Spleen (tissue), 11 donors: ENCODE results near the gene AQP2. TPM values are rescaled to one million over a fixed set of nuclear protein-coding genes. Genes with fewer than 3 reads are reported as not detected.

ENCODE experiments used
- DNase-seq: peaks from one replicate; pipeline ENCODE4 v3.0.0-alpha.2; 2020
- H3K27ac ChIP-seq, 8 donors: fragments of 200-600 bp; sonication (generic) in 7 of 8; 1 replicate in 4 of 8; 2 replicates in 4 of 8; pipeline versions ENCODE4 v1.5.0 to v1.8.0; 2016 to 2021; ENCODE audit warnings: inconsistent platforms in 4 of 8, mild to moderate bottlenecking in 4 of 8, moderate library complexity in 1 of 8
- H3K27me3 ChIP-seq, 7 donors: fragments of 200-600 bp; sonication (generic) in 6 of 7; replicated peaks in 1 of 7; 1 replicate in 4 of 7; 2 replicates in 3 of 7; pipeline versions ENCODE4 v1.5.0 to v1.8.0; 2016 to 2021; ENCODE audit warnings: inconsistent platforms in 3 of 7, mild to moderate bottlenecking in 1 of 7
- H3K36me3 ChIP-seq, 6 donors: fragments of 200-600 bp; sonication (generic) in 5 of 6; 1 replicate in 4 of 6; 2 replicates in 2 of 6; pipeline versions ENCODE4 v1.5.0 to v1.8.0; 2016 to 2021; ENCODE audit warnings: inconsistent platforms in 2 of 6
- H3K4me1 ChIP-seq, 6 donors: fragments of 200-600 bp; sonication (generic) in 5 of 6; 1 replicate in 3 of 6; 2 replicates in 3 of 6; pipeline versions ENCODE4 v1.5.0 to v1.8.0; 2016 to 2021; ENCODE audit warnings: inconsistent platforms in 3 of 6
- H3K4me3 ChIP-seq, 8 donors: fragments of 200-600 bp; sonication (generic) in 7 of 8; 1 replicate in 4 of 8; 2 replicates in 4 of 8; pipeline versions ENCODE4 v1.5.0 to v1.8.0; 2016 to 2021; ENCODE audit warnings: inconsistent platforms in 4 of 8, mild to moderate bottlenecking in 4 of 8, moderate library complexity in 2 of 8
- H3K9me3 ChIP-seq, 8 donors: fragments of 200-600 bp; sonication (generic) in 7 of 8; 1 replicate in 4 of 8; 2 replicates in 4 of 8; pipeline versions ENCODE4 v1.5.0 to v1.8.0; 2016 to 2021; ENCODE audit warnings: inconsistent platforms in 4 of 8
- POLR2A ChIP-seq, 3 donors: fragments of 450-650 bp; IDR thresholded peaks; one replicate each; pipeline ENCODE4 v1.5.1; 2017; ENCODE audit warnings: antibody characterized with exemption in 3 of 3, mild to moderate bottlenecking in 1 of 3
- POLR2AphosphoS5 ChIP-seq, 3 donors: sonication (generic); formaldehyde crosslinking; IDR thresholded peaks; one replicate each; pipeline ENCODE4 v1.5.1; 2017; ENCODE audit warnings: antibody characterized with exemption in 3 of 3
- WGBS, 5 donors: extraction: QIAGEN DNeasy Blood & Tissue Kit in 3 of 5; methylation state at CpG; one replicate each; pipeline versions ENCODE4 v1.1.5 to v1.1.7; 2013 to 2018; 5-methylcytosine and 5-hydroxymethylcytosine counted together
- intact Hi-C: fragments of 100-400 bp; cut with DNase I; formaldehyde crosslinking; loops from one replicate; pipeline ENCODE4 v1.15.0; 2023; ENCODE audit warnings: low total_unique reads
- polyA plus RNA-seq, 3 donors: library from polyadenylated mRNA; stranded (reverse); fragments of 200-250 nt; gene quantifications; one replicate each; pipeline ENCODE4 v1.2.1, GENCODE V29; 2013
- total RNA-seq, 7 donors: library from RNA; depleted of rRNA in 3 of 7; stranded (reverse); fragments of >200 nt in 3 of 7; fragmentation: NEBNext Ultra II Directional in 4 of 7; extraction: Animal tissue kit (Norgen Biotek cat#: 25700) in 4 of 7; gene quantifications; one replicate each; pipeline versions ENCODE4 v1.1.0 to v1.2.1, GENCODE V29; 2016 to 2021
- TF ChIP-seq, protein P1 (sequence below), 11 experiments: fragments of 200-600 bp in 7 of 11; fragments of 450-650 bp in 4 of 11; sonication (generic) in 4 of 11; IDR thresholded peaks in 8 of 11; conservative IDR thresholded peaks in 3 of 11; 1 replicate in 7 of 11; 2 replicates in 4 of 11; pipeline versions ENCODE4 v1.4.0 to v1.8.0; 2016 to 2021; ENCODE audit warnings: antibody characterized with exemption in 11 of 11, inconsistent platforms in 4 of 11, mild to moderate bottlenecking in 1 of 11
- donor health status: healthy with polysubstance abuse.
- donor health status: DM: no; HTN: no; CAD: no; lungs with moderate emphysema.
- donor health status: DM: no; HTN: no; CAD: no.
- donor health status: Bipolar disorder and iron deficiency.
- donor health status: healthy.
- donor health status: DM: no; HTN: no; CAD: no.
- donor health status: DM: yes; HTN: yes; CAD: no.

AQP2 gene
- total and polyA plus RNA-seq, 10 donors = not detected

DNA sequence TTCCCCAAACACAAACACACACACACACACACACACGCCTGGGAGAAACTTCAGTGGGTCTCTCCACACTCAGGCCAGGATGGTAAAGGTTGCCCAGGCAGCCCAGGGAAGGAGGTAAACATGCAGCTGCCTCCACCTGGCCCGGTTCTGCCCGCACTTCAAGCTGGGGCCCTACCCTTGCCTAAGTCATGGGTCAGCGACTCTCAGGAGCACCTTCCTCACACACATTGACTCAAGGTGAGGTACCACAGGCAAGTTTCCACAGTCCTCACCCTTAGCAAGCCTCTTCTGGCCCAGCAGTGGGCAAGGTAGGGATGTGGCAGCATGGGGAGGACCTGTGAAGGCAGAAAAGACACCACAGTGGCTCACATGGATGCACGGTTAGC, 32.8 kb upstream of the AQP2 start:
- intact Hi-C loops = no loop called here
- H3K27ac ChIP-seq = no peak overlapping the region
- no peak overlapping the region for H3K4me3 ChIP-seq
- 69 to 86% (median 81%) methylated on average over 5 of the region's 5 CpGs for WGBS, 5 donors
- peaks cover 0 to 10% (median 0%) of the 10 kb centered on the region in 7 donors for H3K27me3 ChIP-seq
- peak; percentile 34 for DNase-seq
- H3K36me3 ChIP-seq = no peaks in the 10 kb centered on the region
- peaks cover 0 to 9% (median 3%) of the 10 kb centered on the region in 6 donors for H3K4me1 ChIP-seq
- no peaks in the 10 kb centered on the region for H3K9me3 ChIP-seq
- TF ChIP-seq, protein P1, sequence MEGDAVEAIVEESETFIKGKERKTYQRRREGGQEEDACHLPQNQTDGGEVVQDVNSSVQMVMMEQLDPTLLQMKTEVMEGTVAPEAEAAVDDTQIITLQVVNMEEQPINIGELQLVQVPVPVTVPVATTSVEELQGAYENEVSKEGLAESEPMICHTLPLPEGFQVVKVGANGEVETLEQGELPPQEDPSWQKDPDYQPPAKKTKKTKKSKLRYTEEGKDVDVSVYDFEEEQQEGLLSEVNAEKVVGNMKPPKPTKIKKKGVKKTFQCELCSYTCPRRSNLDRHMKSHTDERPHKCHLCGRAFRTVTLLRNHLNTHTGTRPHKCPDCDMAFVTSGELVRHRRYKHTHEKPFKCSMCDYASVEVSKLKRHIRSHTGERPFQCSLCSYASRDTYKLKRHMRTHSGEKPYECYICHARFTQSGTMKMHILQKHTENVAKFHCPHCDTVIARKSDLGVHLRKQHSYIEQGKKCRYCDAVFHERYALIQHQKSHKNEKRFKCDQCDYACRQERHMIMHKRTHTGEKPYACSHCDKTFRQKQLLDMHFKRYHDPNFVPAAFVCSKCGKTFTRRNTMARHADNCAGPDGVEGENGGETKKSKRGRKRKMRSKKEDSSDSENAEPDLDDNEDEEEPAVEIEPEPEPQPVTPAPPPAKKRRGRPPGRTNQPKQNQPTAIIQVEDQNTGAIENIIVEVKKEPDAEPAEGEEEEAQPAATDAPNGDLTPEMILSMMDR (IDR thresholded peaks at IDR 0.05 in 8 of 11, conservative IDR thresholded peaks at IDR 0.05 in 3 of 11) = no peak
- TF ChIP-seq POLR2A (IDR thresholded peaks at IDR 0.05) (no peak), POLR2AphosphoS5 (IDR thresholded peaks at IDR 0.05) (no peak)

DNA sequence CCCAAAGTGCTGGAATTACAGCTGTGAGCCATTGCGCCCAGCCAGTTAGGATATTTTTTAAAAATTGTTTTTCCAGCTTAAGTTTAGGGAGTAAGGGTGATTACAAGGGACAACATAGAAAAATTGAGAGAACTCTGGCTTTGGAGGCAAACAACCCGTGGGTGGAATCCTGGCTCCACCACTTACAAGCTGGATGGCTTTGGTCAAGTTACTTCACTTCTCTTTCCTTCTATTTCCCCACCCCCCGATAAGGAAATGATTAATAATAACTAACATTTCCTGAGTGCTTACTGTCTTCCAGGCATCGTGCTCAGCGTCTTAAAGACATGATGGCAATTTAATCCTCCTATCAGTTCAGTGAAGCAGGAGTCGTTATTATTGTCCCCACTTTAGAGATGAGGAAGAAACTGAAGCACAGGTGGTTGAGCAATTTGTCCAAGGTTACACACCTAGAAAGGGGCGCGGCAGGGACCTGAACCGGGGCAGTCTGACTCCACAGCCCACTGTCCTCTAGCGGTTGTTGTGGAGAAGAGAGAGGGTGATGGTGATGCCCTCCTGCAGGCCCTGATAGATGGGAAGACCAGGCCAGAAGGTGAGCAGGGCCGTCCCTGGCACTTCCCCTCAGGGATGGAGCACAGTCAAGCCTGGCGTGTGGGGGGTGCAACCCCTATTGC, 30.2 kb upstream of the AQP2 start:
- H3K9me3 ChIP-seq = no peaks in the 10 kb centered on the region
- intact Hi-C loops = no loop called here
- DNase-seq = peak; percentile 59
- H3K4me3 ChIP-seq = no peak overlapping the region
- WGBS, 5 donors = 41 to 56% (median 53%) methylated on average over 12 of the region's 12 CpGs
- peaks cover 0 to 19% (median 3%) of the 10 kb centered on the region in 6 donors for H3K4me1 ChIP-seq
- H3K27me3 ChIP-seq = peaks cover 0 to 10% (median 0%) of the 10 kb centered on the region in 7 donors
- H3K36me3 ChIP-seq = no peaks in the 10 kb centered on the region
- TF ChIP-seq, protein P1 (IDR thresholded peaks at IDR 0.05 in 8 of 11, conservative IDR thresholded peaks at IDR 0.05 in 3 of 11) = no peak
- no peak for TF ChIP-seq POLR2A (IDR thresholded peaks at IDR 0.05)
- no peak for TF ChIP-seq POLR2AphosphoS5 (IDR thresholded peaks at IDR 0.05)
- peak overlapping the region in 5 of 8 donors; percentile 13 to 48 (median 30) for H3K27ac ChIP-seq

DNA sequence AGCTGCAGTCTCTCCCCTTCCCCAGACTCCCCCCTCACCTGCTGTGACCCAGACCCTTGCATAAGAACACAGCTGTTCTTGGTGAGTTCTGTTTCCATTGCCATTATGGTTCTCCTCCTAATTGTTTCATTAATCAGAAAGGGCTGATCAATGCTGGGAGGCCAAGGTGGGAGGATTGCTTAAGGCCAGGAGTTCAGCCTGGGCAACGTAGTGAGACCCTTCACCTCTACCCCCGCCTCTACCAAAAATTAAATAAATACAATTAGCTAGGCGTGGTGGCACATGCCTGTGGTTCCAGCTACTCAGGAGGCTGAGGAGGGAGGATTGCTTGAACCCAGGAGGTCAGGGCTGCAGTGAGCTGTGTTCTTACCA, 29.6 kb upstream of the AQP2 start:
- intact Hi-C loops = no loop called here
- Histone ChIP-seq H3K4me3 (no peak overlapping the region), H3K9me3 (no peaks in the 10 kb centered on the region), H3K27me3 (peaks cover 0 to 10% (median 0%) of the 10 kb centered on the region in 7 donors), H3K4me1 (peaks cover 0 to 19% (median 3%) of the 10 kb centered on the region in 6 donors), H3K27ac (peak overlapping the region in 1 of 8 donors; percentile 30), H3K36me3 (no peaks in the 10 kb centered on the region)
- DNase-seq = no peak
- 64 to 84% (median 80%) methylated on average over 3 of the region's 3 CpGs for WGBS, 5 donors
- no peak for TF ChIP-seq POLR2A (IDR thresholded peaks at IDR 0.05)
- no peak for TF ChIP-seq POLR2AphosphoS5 (IDR thresholded peaks at IDR 0.05)
- TF ChIP-seq, protein P1 (IDR thresholded peaks at IDR 0.05 in 8 of 11, conservative IDR thresholded peaks at IDR 0.05 in 3 of 11) = no peak

DNA sequence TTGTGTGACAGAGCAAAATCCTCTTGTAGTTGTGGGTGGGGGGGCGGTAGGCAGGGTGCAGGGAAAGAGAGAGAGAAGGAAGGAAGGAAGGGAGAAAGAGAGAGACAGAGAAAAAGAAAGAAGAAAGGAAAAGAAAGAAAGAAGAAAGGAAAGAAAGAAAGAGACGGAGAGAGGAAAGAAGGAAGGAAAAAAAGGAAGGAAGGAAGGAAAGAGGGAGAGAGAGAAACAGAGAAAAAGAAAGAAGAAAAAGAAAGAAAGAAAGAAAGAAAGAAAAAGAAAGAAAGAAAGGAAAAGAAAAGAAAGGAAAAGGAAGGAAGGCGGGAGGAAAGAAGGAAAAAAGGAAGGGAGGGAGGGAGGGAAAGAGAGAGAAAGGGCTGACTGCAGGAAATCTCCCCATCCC, 29.2 kb upstream of the AQP2 start:
- DNase-seq = no peak
- Histone ChIP-seq H3K9me3 (no peaks in the 10 kb centered on the region), H3K27me3 (peaks cover 0 to 10% (median 0%) of the 10 kb centered on the region in 7 donors), H3K36me3 (no peaks in the 10 kb centered on the region), H3K4me1 (peaks cover 0 to 19% (median 3%) of the 10 kb centered on the region in 6 donors), H3K4me3 (no peak overlapping the region), H3K27ac (no peak overlapping the region)
- intact Hi-C loops = no loop called here
- TF ChIP-seq, protein P1 (IDR thresholded peaks at IDR 0.05 in 8 of 11, conservative IDR thresholded peaks at IDR 0.05 in 3 of 11) = no peak
- WGBS, 5 donors = 61 to 73% (median 70%) methylated on average over 3 of the region's 3 CpGs
